IMR-90 (cell line): ENCODE measurements around the gene AMBP. TPM values are rescaled to one million over a fixed set of nuclear protein-coding genes. Genes with fewer than 3 reads are reported as not detected.

Experiments
- ATAC-seq: fragments of 200-7000 bp; cut with Tn5 transposase; 2 replicates; pipeline ENCODE4 v1.9.1; 2020; ENCODE audit warnings: low read depth, mild to moderate bottlenecking, moderate library complexity
- BruUV-seq: library from RNA; stranded (reverse); fragments of 400-500 nt; replicated peaks from 2 replicates; lab custom pipeline; 2021; lab: Mats Ljungman, UMichigan
- CTCF ChIA-PET: fragments of 300-600 bp; formaldehyde crosslinking; extraction: SDS; loops from one replicate; lab custom pipeline; 2021; ENCODE audit warnings: antibody characterized with exemption; lab: Yijun Ruan, JAX
- POLR2A ChIA-PET: fragments of 300-600 bp; sonication (Branson Sonifier 250); formaldehyde crosslinking; loops from one replicate; lab custom pipeline; 2022; ENCODE audit warnings: antibody characterized with exemption; ENCODE audit not compliant: unreplicated experiment; lab: Charles Lee
- DNase-seq: peaks from one replicate; pipeline ENCODE4 v3.0.0; 2013
- H2AFZ ChIP-seq: replicated peaks from 2 replicates; pipeline ENCODE3; 2013; ENCODE audit warnings: low read length, mild to moderate bottlenecking; ENCODE audit not compliant: poor library complexity
- H2AK5ac ChIP-seq: 2 replicates; pipeline ENCODE4 v1.6.1; 2013; ENCODE audit warnings: low read depth, low read length, inconsistent platforms
- H2AK9ac ChIP-seq: replicated peaks from 2 replicates; pipeline ENCODE3; 2013; ENCODE audit warnings: mild to moderate bottlenecking, low read depth, low read length, moderate library complexity; ENCODE audit not compliant: poor library complexity
- H2BK120ac ChIP-seq: 2 replicates; pipeline ENCODE4 v1.6.1; 2013; ENCODE audit warnings: low read depth, low read length, inconsistent platforms
- H2BK15ac ChIP-seq: 3 replicates; pipeline ENCODE4 v1.6.1; 2013; ENCODE audit warnings: low read depth, low read length, inconsistent platforms
- H2BK20ac ChIP-seq: 2 replicates; pipeline ENCODE4 v1.6.1; 2013; ENCODE audit warnings: low read depth, mild to moderate bottlenecking, inconsistent platforms, low read length, moderate library complexity
- H2BK5ac ChIP-seq: 2 replicates; pipeline ENCODE4 v1.6.1; 2013; ENCODE audit warnings: mild to moderate bottlenecking, low read depth, low read length, inconsistent platforms; ENCODE audit not compliant: poor library complexity, severe bottlenecking
- H3K14ac ChIP-seq: replicated peaks from 2 replicates; pipeline ENCODE4 v1.6.1; 2013; ENCODE audit warnings: low read depth, low read length, inconsistent platforms
- H3K18ac ChIP-seq: 2 replicates; pipeline ENCODE4 v1.6.1; 2013; ENCODE audit warnings: low read depth, low read length, control low read depth
- H3K23ac ChIP-seq: 2 replicates; pipeline ENCODE4 v1.6.1; 2013; ENCODE audit warnings: low read depth, low read length, inconsistent platforms
- H3K27ac ChIP-seq: 2 replicates; pipeline ENCODE4 v1.5.1; 2013; ENCODE audit warnings: mild to moderate bottlenecking, control low read depth, low read length; ENCODE audit not compliant: insufficient read depth
- H3K27me3 ChIP-seq: 2 replicates; pipeline ENCODE4 v1.6.1; 2013; ENCODE audit warnings: low read length; ENCODE audit not compliant: control insufficient read depth, insufficient read depth
- H3K36me3 ChIP-seq: 2 replicates; pipeline ENCODE4 v1.6.1; 2013; ENCODE audit warnings: low read length, mixed read lengths; ENCODE audit not compliant: control insufficient read depth, insufficient read depth
- H3K4ac ChIP-seq: 2 replicates; pipeline ENCODE4 v1.6.1; 2013; ENCODE audit warnings: low read depth, low read length, inconsistent platforms
- H3K4me1 ChIP-seq: 2 replicates; pipeline ENCODE4 v1.6.1; 2013; ENCODE audit warnings: low read length, mixed read lengths; ENCODE audit not compliant: control insufficient read depth, insufficient read depth
- H3K4me2 ChIP-seq: 2 replicates; pipeline ENCODE4 v1.6.1; 2013; ENCODE audit warnings: low read depth, mild to moderate bottlenecking, control low read depth, low read length, moderate library complexity
- H3K4me3 ChIP-seq: 2 replicates; pipeline ENCODE4 v1.5.1; 2013; ENCODE audit warnings: low read depth, mild to moderate bottlenecking, control low read depth, low read length, moderate library complexity; ENCODE audit not compliant: insufficient read depth
- H3K56ac ChIP-seq: 2 replicates; pipeline ENCODE4 v1.6.1; 2013; ENCODE audit warnings: low read length, inconsistent platforms; ENCODE audit not compliant: insufficient read depth; ENCODE audit errors: extremely low read depth
- H3K79me1 ChIP-seq, 2 experiments: 2 replicates each; pipeline ENCODE4 v1.6.1; 2013; ENCODE audit warnings: low read length in 2 of 2, inconsistent platforms in 1 of 2, low read depth in 1 of 2
- H3K9ac ChIP-seq: 2 replicates; pipeline ENCODE4 v1.6.1; 2013; ENCODE audit warnings: low read depth, low read length, control low read depth
- H3K9me1 ChIP-seq: 2 replicates; pipeline ENCODE4 v1.6.1; 2013; ENCODE audit warnings: low read length, inconsistent platforms; ENCODE audit not compliant: insufficient read depth
- H3K9me3 ChIP-seq: 2 replicates; pipeline ENCODE4 v1.6.1; 2013; ENCODE audit warnings: low read length; ENCODE audit not compliant: control insufficient read depth, insufficient read depth
- H4K20me1 ChIP-seq: 2 replicates; pipeline ENCODE4 v1.6.1; 2013; ENCODE audit warnings: low read length, inconsistent platforms; ENCODE audit not compliant: insufficient read depth
- H4K5ac ChIP-seq: 2 replicates; pipeline ENCODE4 v1.6.1; 2013; ENCODE audit warnings: mild to moderate bottlenecking, low read depth, low read length, control low read depth
- H4K8ac ChIP-seq, 2 experiments: 2 replicates each; pipeline ENCODE4 v1.6.1; 2013; ENCODE audit warnings: low read depth in 2 of 2, low read length in 2 of 2, control low read depth in 1 of 2, inconsistent platforms in 1 of 2
- H4K91ac ChIP-seq: 2 replicates; pipeline ENCODE4 v1.6.1; 2013; ENCODE audit warnings: low read depth, low read length, inconsistent platforms; ENCODE audit not compliant: insufficient read depth
- CHD1 ChIP-seq: IDR thresholded peaks from 2 replicates; pipeline ENCODE4 v1.6.1; 2012; ENCODE audit warnings: low read depth, low read length, improper control_type of control experiment
- CTCF ChIP-seq: conservative IDR thresholded peaks from 2 replicates; pipeline ENCODE4 v1.5.1; 2012; ENCODE audit warnings: mild to moderate bottlenecking, low read depth, low read length, improper control_type of control experiment
- MAFK ChIP-seq: IDR thresholded peaks from 2 replicates; pipeline ENCODE4 v1.6.1; 2012; ENCODE audit warnings: low read depth, low read length, improper control_type of control experiment
- MAZ ChIP-seq: IDR thresholded peaks from 2 replicates; pipeline ENCODE4 v1.6.1; 2012; ENCODE audit warnings: low read depth, mild to moderate bottlenecking, low read length, improper control_type of control experiment, moderate library complexity, borderline replicate concordance
- NFE2L2 ChIP-seq: fragments of 150-350 bp; IDR thresholded peaks from 2 replicates; pipeline ENCODE4 v1.6.1; 2016; ENCODE audit warnings: low read depth, mild to moderate bottlenecking, low read length
- RAD21 ChIP-seq: IDR thresholded peaks from 2 replicates; pipeline ENCODE4 v1.6.1; 2012; ENCODE audit warnings: low read length, improper control_type of control experiment
- WGBS, 2 experiments: methylation state at CpG; one replicate each; pipeline versions ENCODE4 v1.1.5 to v1.1.7; 2013; ENCODE audit warnings: missing lambda C conversion rate in 2 of 2; ENCODE audit not compliant: insufficient read length in 1 of 2; ENCODE audit errors: extremely low coverage in 2 of 2; 5-methylcytosine and 5-hydroxymethylcytosine counted together
- dilution Hi-C: fragments of 300-500 bp; cut with HindIII; formaldehyde crosslinking; loops from one replicate; pipeline ENCODE4 v1.14.3; 2018; ENCODE audit warnings: low sequenced_read_pairs; ENCODE audit not compliant: unreplicated experiment
- in situ Hi-C: fragments of 300-500 bp; cut with MboI; formaldehyde crosslinking; loops from 3 replicates; pipeline ENCODE4 v1.14.3; 2019; ENCODE audit warnings: low sequenced_read_pairs, inconsistent platforms, mixed read lengths
- intact Hi-C: fragments of 100-400 bp; cut with micrococcal nuclease; formaldehyde crosslinking; loops from 2 replicates; pipeline ENCODE4 v1.10.0; 2022
- polyA plus RNA-seq, 3 experiments: library from polyadenylated mRNA; depleted of rRNA; stranded (reverse); fragments of >200 nt; gene quantifications; 2 replicates each; pipeline ENCODE4 v1.2.3, GENCODE V29; 2012; ENCODE audit warnings: low replicate concordance in 1 of 3
- total RNA-seq: library from RNA; depleted of rRNA; stranded (reverse); fragments of >200 nt; gene quantifications from 2 replicates; pipeline ENCODE4 v1.2.3, GENCODE V29; 2012

AMBP gene
- total and polyA plus RNA-seq, 2 of the 4 experiments (the other 2 are of a cell fraction), result not detected

GRCh38 chr9:114084282-114085073 lies 6.4 kb upstream of the AMBP start:
- Histone ChIP-seq H3K4ac (no peak overlapping the region), H3K27me3 (peaks cover 47% of the 10 kb centered on the region), H3K9me3 (peaks cover 2% of the 10 kb centered on the region; the same call in 1 of the 2 replicates), H2BK15ac (no peak overlapping the region), H2BK5ac (no peak overlapping the region), H2BK120ac (no peak overlapping the region), H3K23ac (no peak overlapping the region), H4K5ac (no peak overlapping the region), H4K8ac (no peak overlapping the region), H2AFZ (peak overlapping the region; percentile 27), H3K56ac (no peak overlapping the region), H2AK5ac (no peak overlapping the region), H2BK20ac (no peak overlapping the region), H3K9ac (no peak overlapping the region), H3K9me1 (no peaks in the 10 kb centered on the region), H3K4me2 (no peak overlapping the region), H3K14ac (no peak overlapping the region), H3K36me3 (no peaks in the 10 kb centered on the region), H3K18ac (no peak overlapping the region), H3K4me3 (no peak overlapping the region), H2AK9ac (no peak overlapping the region), H3K27ac (no peak overlapping the region), H3K79me1 (no peaks in the 10 kb centered on the region), H4K91ac (no peak overlapping the region), H3K4me1 (no peaks in the 10 kb centered on the region), H4K20me1 (no peaks in the 10 kb centered on the region; the same call in 1 of the 2 replicates)
- in situ Hi-C loops (no loop called here), dilution Hi-C loops (no loop called here), intact Hi-C loops (no loop called here)
- ATAC-seq (no peak), DNase-seq (no peak)
- BruUV-seq, result no TSS peak
- WGBS, 2 experiments, result 83% methylated on average over 3 of the region's 11 CpGs; no CpG with 5 or more reads in 1 of the 2 experiments
- no peak for TF ChIP-seq MAZ
- no peak for TF ChIP-seq CTCF
- no peak for TF ChIP-seq NFE2L2
- TF ChIP-seq MAFK, result no peak
- no peak for TF ChIP-seq RAD21
- no peak for TF ChIP-seq CHD1
- ChIA-PET POLR2A (no interaction called here), CTCF (interaction anchor here (0.6 to 2.6 kb wide), 3 partner anchors 16 to 362 kb away, joined by 3 to 16 read pairs (median 6); no protein-coding TSS in a partner anchor)
